ENCODE data around the gene RPL19. TPM values are rescaled to one million over a fixed set of nuclear protein-coding genes. Genes with fewer than 3 reads are reported as not detected.
"Not testable (repeated sequence)": the region's sequence is repeated elsewhere in the genome, so short reads cannot be mapped to it uniquely, and the experiment has no call there.

RPL19 gene
- polyA plus RNA-seq, 1 donor from 2014 or later: 3,435 TPM

DNA sequence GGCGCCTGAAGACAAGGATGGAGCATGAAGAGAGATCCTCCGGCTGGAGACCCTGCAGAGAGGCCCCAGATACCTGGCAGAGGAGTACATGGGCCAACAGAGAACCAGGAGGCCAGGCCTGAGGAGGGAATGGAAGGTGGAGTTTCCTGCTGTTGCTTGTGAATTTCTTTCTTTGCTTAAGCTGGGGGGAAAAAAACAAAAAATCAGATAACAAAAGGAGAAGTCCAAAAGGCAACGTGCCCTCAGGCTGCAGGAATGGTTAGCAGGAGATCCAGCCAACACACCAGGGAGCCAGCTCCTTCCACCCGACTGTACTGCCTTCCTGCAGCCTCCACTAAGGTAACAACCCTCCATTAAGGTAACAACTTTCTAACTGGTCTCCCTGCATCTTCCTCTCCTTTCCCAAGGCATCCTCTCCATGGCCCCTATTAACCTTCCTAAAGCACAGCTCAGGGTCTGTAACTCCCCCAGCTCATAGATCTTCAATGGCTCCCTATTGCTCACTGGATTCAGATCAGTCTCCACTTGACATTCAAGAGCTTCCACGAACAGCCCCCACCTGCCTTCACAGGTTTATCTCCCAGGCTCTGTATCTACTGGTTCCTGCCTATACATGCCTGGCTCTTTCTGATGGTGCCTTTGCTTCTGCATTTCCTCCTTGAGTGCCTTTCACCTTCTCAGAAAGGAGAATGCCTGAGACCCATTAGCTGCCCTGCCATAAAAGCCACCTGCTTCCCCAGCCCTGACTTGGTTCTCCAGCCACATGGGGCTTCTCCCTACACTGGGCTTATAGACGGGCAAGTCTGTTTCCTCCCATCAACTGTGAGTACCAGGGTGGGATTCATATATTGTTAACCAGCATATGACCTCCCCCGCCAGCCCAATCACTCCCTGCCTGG lies 33.4 kb upstream of the RPL19 start:
- Mint-ChIP-seq H3K4me1 (peaks cover 13 to 22% (median 17%) of the 10 kb centered on the region in 3 donors), H3K27ac (no peak overlapping the region), H3K9me3 (peaks cover 0 to 2% (median 0%) of the 10 kb centered on the region in 3 donors), H3K4me3 (peak overlapping the region in 3 of 4 donors; percentile 48 to 73 (median 72)), H3K27me3 (peaks cover 24% of the 10 kb centered on the region), H3K36me3 (no peaks in the 10 kb centered on the region)

DNA sequence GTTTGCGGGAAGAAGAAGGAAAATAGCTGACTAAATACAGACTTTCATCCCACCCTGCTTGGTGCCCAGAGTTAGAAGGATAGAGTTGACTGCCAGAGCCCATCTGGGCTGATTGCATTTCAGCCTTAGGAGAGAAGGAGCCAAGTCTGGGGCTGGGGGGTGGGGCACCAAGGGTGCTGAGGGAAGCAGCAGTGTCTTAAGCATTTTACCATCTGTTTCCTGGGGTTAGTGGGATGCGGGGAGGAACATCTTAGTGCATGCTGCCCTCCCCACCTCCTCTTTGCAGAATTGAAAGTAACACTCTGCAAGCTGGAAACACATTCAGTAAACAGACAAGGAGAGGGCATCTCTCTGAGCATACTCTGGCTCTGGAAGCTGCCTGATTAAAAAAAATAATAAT lies 32.6 kb upstream of the RPL19 start:
- no peak overlapping the region for H3K27ac Mint-ChIP-seq
- H3K4me3 Mint-ChIP-seq: peak overlapping the region in 2 of 4 donors; percentile 48 to 70
- H3K27me3 Mint-ChIP-seq: peaks cover 27% of the 10 kb centered on the region
- H3K36me3 Mint-ChIP-seq: no peaks in the 10 kb centered on the region
- peaks cover 13 to 23% (median 22%) of the 10 kb centered on the region in 3 donors for H3K4me1 Mint-ChIP-seq
- peaks cover 0 to 2% (median 0%) of the 10 kb centered on the region in 3 donors for H3K9me3 Mint-ChIP-seq

DNA sequence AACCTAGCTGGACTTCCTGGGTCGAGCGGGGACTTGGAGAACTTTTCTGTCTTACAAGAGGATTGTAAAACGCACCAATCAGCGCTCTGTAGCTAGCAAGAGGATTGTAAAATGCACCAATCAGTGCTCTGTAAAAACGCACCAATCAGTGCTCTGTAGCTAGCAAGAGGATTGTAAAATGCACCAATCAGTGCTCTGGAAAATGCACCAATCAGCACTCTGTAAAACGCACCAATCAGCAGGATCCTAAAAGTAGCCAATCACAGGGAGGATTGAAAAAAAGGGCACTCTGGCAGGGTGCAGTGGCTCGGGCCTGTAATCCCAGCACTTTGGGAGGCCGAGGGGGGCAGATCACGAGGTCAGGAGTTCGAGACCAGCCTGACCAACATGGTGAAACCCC lies 31.6 kb upstream of the RPL19 start:
- Mint-ChIP-seq H3K27me3 (peaks cover 27% of the 10 kb centered on the region), H3K4me1 (peaks cover 13 to 23% (median 22%) of the 10 kb centered on the region in 3 donors), H3K27ac (peak overlapping the region in 1 of 3 donors; percentile 39)
- H3K36me3 Mint-ChIP-seq, H3K9me3 Mint-ChIP-seq, H3K4me3 Mint-ChIP-seq: not testable (repeated sequence)

DNA sequence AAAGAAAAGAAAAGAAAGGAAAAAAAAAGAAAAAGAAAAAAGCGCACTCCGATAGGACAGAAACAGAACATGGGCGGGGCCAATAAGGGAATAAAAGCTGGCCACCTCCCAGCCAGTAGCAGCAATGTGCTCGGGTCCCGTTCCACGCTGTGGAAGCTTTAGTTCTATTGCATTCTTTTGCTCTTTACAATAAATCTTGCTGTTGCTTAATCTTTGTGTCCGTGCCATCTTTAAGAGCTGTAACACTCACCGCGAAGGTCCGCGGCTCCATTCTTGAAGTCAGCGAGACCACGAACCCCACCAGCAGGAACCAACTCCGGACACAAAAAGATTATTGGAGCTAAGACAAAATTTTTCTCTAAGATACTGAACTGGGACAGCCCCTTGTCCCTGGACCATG lies 31.0 kb upstream of the RPL19 start:
- peaks cover 29% of the 10 kb centered on the region for H3K27me3 Mint-ChIP-seq
- H3K4me3 Mint-ChIP-seq: peak overlapping the region in 1 of 4 donors; percentile 12
- H3K27ac Mint-ChIP-seq: no peak overlapping the region
- peaks cover 15 to 23% (median 22%) of the 10 kb centered on the region in 3 donors for H3K4me1 Mint-ChIP-seq
- no peaks in the 10 kb centered on the region for H3K36me3 Mint-ChIP-seq
- peaks cover 0 to 2% (median 0%) of the 10 kb centered on the region in 3 donors for H3K9me3 Mint-ChIP-seq

DNA sequence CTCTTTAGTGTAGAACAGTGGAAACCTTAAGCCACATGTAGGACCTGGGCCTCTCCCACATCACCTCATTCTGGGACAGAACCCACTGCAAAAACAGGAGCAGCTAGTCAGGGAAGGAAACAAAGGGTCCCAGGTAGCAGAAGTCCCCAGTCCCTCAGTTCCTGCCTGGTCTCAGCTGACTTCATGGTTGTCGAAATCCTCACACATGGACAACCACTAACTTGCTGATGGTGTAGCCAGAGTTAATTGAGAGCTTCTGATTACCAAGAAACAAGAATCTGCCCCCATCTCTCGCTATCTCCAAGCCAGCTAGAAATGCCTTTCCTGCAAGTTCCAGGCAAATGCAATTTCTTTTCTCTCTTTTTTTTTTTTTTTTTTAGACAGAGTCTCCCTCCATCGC lies 30.6 kb upstream of the RPL19 start:
- peak overlapping the region in 1 of 4 donors; percentile 12 for H3K4me3 Mint-ChIP-seq
- H3K27me3 Mint-ChIP-seq: peaks cover 29% of the 10 kb centered on the region

DNA sequence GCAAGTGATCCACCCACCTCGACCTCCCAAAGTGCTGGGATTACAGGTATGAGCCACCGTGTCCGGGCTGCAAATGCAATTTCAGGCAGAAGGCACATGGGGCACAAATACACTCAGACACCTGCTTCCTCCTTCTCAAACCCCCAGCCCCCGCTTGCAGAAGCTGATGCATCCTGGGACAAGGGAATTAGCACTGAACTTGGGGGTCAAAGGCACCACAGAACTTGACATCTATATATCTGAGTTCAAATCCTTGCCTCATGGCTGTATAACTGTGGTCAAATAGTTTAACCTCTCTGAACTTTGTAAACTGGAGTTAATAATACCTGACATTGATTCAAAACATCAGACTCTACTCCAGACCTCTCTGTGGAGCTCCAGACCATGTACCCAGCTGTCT lies 30.0 kb upstream of the RPL19 start:
- H3K9me3 Mint-ChIP-seq: peaks cover 0 to 2% (median 0%) of the 10 kb centered on the region in 3 donors
- H3K36me3 Mint-ChIP-seq: no peaks in the 10 kb centered on the region
- no peak overlapping the region for H3K4me3 Mint-ChIP-seq
- H3K27ac Mint-ChIP-seq: no peak overlapping the region
- peaks cover 24% of the 10 kb centered on the region for H3K27me3 Mint-ChIP-seq
- peaks cover 10 to 23% (median 16%) of the 10 kb centered on the region in 3 donors for H3K4me1 Mint-ChIP-seq

More for the DNA sequence above, 30.6 kb upstream of the RPL19 start:
- Mint-ChIP-seq H3K27ac (no peak overlapping the region), H3K9me3 (peaks cover 0 to 2% (median 0%) of the 10 kb centered on the region in 3 donors), H3K4me1 (peaks cover 14 to 23% (median 20%) of the 10 kb centered on the region in 3 donors), H3K36me3 (no peaks in the 10 kb centered on the region)

DNA sequence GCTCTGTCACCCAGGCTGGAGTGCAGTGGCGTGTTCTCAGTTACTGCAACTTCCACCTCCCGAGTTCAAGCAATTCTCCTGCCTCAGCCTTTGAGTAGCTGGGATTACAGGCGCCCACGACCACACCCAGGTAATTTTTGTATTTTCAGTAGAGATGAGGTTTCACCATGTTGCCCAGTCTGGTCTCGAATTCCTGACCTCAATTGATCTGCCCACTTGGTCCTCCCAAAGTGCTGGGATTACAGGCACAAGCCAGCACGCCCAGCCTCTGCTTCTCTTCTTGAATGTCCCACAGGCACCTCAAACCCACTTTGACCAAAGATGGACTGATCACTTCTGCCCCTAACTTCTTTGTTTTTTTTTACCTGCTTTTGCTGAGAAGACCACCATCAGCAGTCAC lies 29.5 kb upstream of the RPL19 start:
- peaks cover 10 to 23% (median 15%) of the 10 kb centered on the region in 3 donors for H3K4me1 Mint-ChIP-seq
- peaks cover 0 to 2% (median 0%) of the 10 kb centered on the region in 3 donors for H3K9me3 Mint-ChIP-seq
- peaks cover 22% of the 10 kb centered on the region for H3K27me3 Mint-ChIP-seq
- H3K4me3 Mint-ChIP-seq: no peak overlapping the region
- no peak overlapping the region for H3K27ac Mint-ChIP-seq
- no peaks in the 10 kb centered on the region for H3K36me3 Mint-ChIP-seq

DNA sequence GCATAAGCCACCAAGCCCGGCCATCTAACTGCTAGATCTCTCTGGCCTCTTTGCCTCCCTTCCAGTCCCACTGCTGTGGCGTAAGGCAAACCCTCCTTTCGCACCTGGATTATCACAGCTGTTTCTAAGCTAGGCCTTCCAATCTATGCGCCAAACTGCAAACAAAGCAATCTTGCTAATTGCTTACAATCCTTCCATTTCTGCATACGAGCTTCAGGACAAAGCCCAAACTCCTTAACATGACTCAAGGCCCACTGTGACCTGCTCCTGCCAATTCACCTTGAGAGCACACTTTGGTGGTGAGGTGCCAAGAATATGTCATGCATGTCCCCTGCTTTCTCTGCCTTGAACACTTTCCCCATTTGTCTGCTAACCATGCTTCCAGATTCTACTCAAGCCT lies 28.1 kb upstream of the RPL19 start:
- H3K9me3 Mint-ChIP-seq: peaks cover 0 to 2% (median 0%) of the 10 kb centered on the region in 3 donors
- H3K36me3 Mint-ChIP-seq: peaks cover 2% of the 10 kb centered on the region
- H3K27ac Mint-ChIP-seq: no peak overlapping the region
- H3K4me3 Mint-ChIP-seq: peak overlapping the region in 2 of 4 donors; percentile 5 to 15
- H3K27me3 Mint-ChIP-seq: peaks cover 12% of the 10 kb centered on the region
- H3K4me1 Mint-ChIP-seq: peaks cover 8 to 14% (median 12%) of the 10 kb centered on the region in 3 donors

DNA sequence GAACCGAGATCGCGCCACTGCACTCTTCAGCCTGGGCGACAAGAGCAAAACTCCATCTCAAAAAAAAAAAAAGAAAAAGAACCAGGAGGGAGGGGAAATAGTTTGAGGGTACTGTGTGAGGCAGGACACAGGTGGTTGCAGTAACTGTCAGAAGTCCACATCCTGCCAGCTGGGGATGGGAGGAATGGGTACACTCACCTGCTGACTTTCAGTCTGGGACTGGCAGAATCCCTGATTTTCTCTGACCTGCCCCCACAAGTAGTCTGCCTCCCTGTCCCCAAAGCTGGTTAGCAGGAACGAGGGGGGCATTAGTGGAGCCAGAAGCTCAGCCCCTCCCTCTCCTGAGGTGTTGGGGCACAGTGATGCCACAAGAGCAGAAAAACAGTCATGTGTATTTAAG lies 27.0 kb upstream of the RPL19 start:
- H3K4me3 Mint-ChIP-seq: no peak overlapping the region
- no peaks in the 10 kb centered on the region for H3K9me3 Mint-ChIP-seq
- peaks cover 2 to 7% (median 2%) of the 10 kb centered on the region in 3 donors for H3K4me1 Mint-ChIP-seq
- H3K27me3 Mint-ChIP-seq: peaks cover 8% of the 10 kb centered on the region
- H3K36me3 Mint-ChIP-seq: peaks cover 2% of the 10 kb centered on the region
- no peak overlapping the region for H3K27ac Mint-ChIP-seq

DNA sequence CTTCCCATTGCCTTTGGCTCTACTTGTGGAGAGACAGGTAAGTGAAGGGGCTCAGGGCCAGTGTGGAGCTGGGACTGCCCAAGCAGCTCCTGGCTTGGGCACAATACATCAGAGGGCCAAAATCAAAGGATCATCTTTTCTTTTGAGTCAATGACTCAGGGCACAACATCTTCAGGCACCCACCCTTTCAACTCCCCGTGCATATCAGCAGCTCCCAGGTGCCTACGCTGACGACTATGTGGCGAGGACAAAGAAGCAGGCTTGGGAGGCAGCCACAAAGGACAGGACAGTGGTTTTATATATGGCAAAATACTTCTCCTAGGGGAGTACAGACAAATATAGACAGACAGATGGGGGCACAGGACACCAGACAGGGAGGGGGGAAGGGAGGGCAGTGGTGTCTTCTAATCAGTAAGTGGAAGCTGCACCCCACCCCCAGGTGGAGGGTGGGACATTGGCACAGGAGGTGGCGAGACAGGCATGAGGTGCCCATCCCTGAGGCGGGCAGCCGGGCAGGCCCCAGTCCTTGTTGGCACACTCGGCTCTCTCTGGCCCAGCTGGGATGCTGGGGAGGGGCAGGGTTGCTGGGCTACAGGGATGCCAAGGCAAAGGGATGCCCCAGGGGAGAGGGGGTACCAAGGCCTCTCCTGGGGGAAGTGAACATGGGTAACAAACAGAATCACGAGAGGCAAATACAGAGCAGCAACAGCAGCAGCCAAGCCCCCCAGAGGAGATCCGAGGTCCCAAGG lies 26.4 kb upstream of the RPL19 start:
- Mint-ChIP-seq H3K4me3 (no peak overlapping the region), H3K36me3 (peaks cover 2% of the 10 kb centered on the region), H3K4me1 (peaks cover 2 to 7% (median 2%) of the 10 kb centered on the region in 3 donors), H3K27ac (peak overlapping the region in 2 of 3 donors; percentile 39 to 55), H3K9me3 (no peaks in the 10 kb centered on the region), H3K27me3 (peaks cover 8% of the 10 kb centered on the region)

DNA sequence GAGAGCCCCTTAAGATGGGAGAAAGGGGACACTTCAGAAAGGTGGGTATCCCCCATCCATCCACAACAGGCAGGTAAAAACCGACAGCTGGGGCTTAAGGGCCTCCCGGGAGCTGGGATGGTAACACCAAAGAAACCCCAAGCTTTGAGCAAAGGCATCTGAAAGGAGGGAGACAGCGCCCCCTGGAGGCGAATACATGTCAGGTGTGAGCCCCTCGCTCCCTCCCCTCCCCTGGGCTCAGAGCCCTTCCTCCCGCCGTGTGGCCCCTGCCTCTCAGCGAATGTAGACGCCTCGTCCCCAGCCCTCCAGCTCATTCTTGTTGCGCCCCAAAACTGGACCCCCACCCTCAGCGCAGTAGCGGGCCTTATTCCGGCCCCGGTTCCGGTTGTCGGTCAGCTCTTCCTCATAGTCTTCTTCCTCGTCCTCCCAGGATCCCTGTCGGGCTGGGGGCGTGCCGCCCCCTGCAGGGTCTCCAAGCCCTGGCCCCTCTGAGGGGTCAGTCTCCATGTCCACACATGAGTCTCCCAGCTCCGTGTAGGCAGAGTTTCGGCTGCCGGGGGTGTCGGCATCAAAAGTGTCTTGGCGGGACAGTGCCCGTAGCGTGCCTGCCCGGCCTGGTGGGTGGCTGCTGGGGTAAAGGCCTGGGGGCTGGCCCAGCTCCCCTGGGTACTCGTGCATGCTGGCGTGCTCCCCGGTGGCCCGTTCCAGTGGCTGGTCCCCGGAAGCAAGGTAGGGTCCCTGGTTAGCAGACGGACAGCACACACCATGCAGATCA lies 25.0 kb upstream of the RPL19 start:
- peak overlapping the region; percentile 26 to 94 (median 82) for H3K4me3 Mint-ChIP-seq
- peaks cover 2% of the 10 kb centered on the region for H3K36me3 Mint-ChIP-seq
- H3K27me3 Mint-ChIP-seq: peaks cover 8% of the 10 kb centered on the region
- H3K9me3 Mint-ChIP-seq: no peaks in the 10 kb centered on the region
- H3K4me1 Mint-ChIP-seq: peaks cover 2 to 7% (median 2%) of the 10 kb centered on the region in 3 donors
- peak overlapping the region in 1 of 3 donors; percentile 71 for H3K27ac Mint-ChIP-seq

DNA sequence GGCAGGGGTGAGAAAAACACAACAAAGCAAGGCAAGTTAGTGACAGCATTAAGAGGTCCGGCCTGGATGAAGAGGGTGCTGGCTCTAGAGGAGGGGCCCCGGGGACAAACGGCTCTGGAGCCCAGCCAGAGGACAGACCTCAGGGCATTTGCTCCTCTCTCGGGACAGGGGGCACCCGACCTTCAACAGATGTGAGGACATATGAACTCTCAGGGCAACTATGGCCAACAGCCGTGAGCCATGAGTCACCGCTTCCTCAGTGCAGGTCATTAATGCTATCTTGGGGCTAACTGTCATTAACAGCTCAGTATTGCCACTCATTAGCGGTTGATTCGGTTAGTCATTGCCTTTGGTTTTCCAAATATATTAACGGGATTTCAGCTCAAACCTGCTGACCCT lies 24.4 kb upstream of the RPL19 start:
- peak overlapping the region in 2 of 4 donors; percentile 90 to 94 for H3K4me3 Mint-ChIP-seq
- no peak overlapping the region for H3K27ac Mint-ChIP-seq
- peaks cover 2 to 7% (median 2%) of the 10 kb centered on the region in 3 donors for H3K4me1 Mint-ChIP-seq
- H3K9me3 Mint-ChIP-seq: no peaks in the 10 kb centered on the region
- H3K27me3 Mint-ChIP-seq: peaks cover 8% of the 10 kb centered on the region
- peaks cover 2% of the 10 kb centered on the region for H3K36me3 Mint-ChIP-seq

DNA sequence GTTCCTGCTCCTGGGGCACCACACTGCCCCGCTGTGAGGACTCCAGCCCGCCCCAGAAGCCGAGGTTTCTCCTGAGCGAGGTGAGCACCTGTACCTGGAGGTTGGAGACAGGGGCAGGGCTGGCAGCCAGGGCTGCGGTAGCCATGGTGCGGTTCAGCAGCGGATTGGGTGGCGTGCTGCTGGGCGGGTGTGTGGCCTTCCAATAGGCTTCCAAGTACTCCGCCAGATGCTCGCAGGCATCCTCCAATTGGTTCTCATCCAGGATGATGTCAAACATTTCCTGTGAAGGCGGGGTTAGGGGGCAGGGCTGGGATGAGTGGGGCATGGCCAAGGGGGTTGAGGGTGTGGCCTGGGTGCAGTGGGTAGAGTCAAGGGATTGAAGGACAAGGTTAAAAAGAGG lies 22.8 kb upstream of the RPL19 start:
- H3K4me1 Mint-ChIP-seq: peaks cover under 1 to 2% (median 2%) of the 10 kb centered on the region in 3 donors
- no peaks in the 10 kb centered on the region for H3K9me3 Mint-ChIP-seq
- H3K27ac Mint-ChIP-seq: peak overlapping the region in 1 of 3 donors; percentile 62
- peaks cover 2% of the 10 kb centered on the region for H3K36me3 Mint-ChIP-seq
- H3K27me3 Mint-ChIP-seq: peaks cover 6% of the 10 kb centered on the region
- no peak overlapping the region for H3K4me3 Mint-ChIP-seq

DNA sequence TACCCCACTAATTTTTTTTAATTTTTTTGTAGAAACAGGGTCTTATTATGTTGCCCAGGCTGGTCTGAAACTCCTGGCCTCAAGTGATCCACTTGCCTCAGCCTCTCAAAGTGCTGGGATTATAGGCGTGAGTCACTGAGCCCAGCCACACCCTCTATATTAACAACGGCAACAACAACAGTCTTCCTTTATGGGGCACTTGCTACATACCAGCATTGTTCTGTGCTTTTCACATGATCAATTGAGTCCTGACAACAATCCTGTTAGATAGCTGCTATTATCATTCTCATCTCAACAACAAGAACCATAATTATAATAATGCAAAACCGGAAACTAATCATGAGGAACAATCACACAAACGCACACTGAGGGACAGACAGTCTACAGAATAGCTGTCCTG lies 21.5 kb upstream of the RPL19 start:
- Mint-ChIP-seq H3K9me3 (no peaks in the 10 kb centered on the region), H3K36me3 (peaks cover 3% of the 10 kb centered on the region), H3K27me3 (peaks cover 2% of the 10 kb centered on the region), H3K4me1 (peaks cover 0 to 2% (median 2%) of the 10 kb centered on the region in 3 donors), H3K27ac (no peak overlapping the region), H3K4me3 (no peak overlapping the region)

Measured in IgD-negative memory B cell (primary cell).